Tibial artery (tissue), 4 donors: ENCODE results near the gene C8A.

ENCODE experiments used
- DNase-seq, 2 donors: peaks; one replicate each; pipeline ENCODE4 v3.0.0-alpha.2; 2019
- H3K27ac ChIP-seq, 2 donors: fragments of 200-600 bp; sonication (generic) in 1 of 2; 1 replicate in 1 of 2; 2 replicates in 1 of 2; pipeline ENCODE4 v1.5.1; 2018 to 2019; ENCODE audit warnings: mild to moderate bottlenecking in 1 of 2
- H3K27me3 ChIP-seq, 2 donors: fragments of 200-600 bp; sonication (generic) in 1 of 2; one replicate each; pipeline versions ENCODE4 v1.5.1 to v1.6.0; 2016 to 2019
- H3K36me3 ChIP-seq, 3 donors: fragments of 200-600 bp; sonication (generic) in 2 of 3; one replicate each; pipeline ENCODE4 v1.5.1; 2016 to 2019; ENCODE audit warnings: mild to moderate bottlenecking in 2 of 3
- H3K4me1 ChIP-seq, 4 donors: fragments of 200-600 bp; sonication (generic) in 2 of 4; 1 replicate in 3 of 4; 2 replicates in 1 of 4; pipeline ENCODE4 v1.5.1; 2016 to 2019
- H3K4me3 ChIP-seq, 2 donors: fragments of 200-600 bp; sonication (generic) in 1 of 2; 1 replicate in 1 of 2; 2 replicates in 1 of 2; pipeline ENCODE4 v1.5.1; 2018 to 2019; ENCODE audit warnings: mild to moderate bottlenecking in 2 of 2
- H3K9me3 ChIP-seq, 3 donors: fragments of 200-600 bp; sonication (generic) in 1 of 3; one replicate each; pipeline ENCODE4 v1.5.1; 2016 to 2019
- intact Hi-C: fragments of 100-400 bp; cut with DNase I; formaldehyde crosslinking; loops from one replicate; pipeline ENCODE4 v1.15.0; 2023; ENCODE audit warnings: low total_unique reads
- TF ChIP-seq, protein P1 (sequence below), 2 experiments: fragments of 200-600 bp in 1 of 2; fragments of 450-650 bp in 1 of 2; IDR thresholded peaks; one replicate each; pipeline ENCODE4 v1.5.1; 2017 to 2019; ENCODE audit warnings: antibody characterized with exemption in 2 of 2, mild to moderate bottlenecking in 1 of 2, moderate library complexity in 1 of 2

C8A gene

DNA sequence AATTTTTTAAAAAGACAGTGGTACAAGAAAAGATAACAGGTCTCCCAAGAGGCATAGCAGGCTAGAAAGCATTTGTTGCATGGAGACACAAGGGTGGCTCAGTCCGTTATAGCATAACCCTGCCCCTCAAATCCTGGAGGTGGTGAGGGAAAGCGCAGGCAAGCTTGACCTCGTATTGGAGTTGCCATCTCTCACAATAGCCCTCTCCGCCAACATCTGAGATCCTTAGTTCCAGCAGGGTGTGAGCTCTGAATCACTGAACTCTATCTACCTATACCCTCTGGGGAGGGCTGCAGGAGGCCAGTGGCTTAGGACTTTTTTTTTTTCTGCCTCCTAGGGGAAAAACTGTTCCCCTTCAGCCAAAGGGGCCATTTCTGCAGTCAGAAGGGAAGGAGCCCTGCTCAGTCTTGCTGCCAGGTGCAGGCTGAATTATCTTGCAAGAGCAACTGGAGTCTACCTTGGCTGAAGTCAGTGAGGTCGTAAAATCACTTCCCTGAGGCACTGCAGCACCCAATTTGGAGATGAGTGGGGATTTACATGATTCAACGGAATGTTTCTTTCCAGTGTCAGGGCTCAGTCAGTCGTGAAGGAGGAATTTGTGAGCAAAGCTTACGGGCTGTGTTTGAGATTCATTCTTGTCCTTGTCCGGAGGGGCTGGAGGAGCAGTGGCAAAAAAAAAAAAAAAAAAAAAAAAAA, 17.2 kb upstream of the C8A start:
- intact Hi-C loops, result no loop called here
- Histone ChIP-seq H3K4me1 (peaks cover 0 to under 1% (median 0%) of the 10 kb centered on the region in 4 donors), H3K27me3 (peaks cover 0 to 3% of the 10 kb centered on the region in 2 donors), H3K36me3 (no peaks in the 10 kb centered on the region), H3K4me3 (no peak overlapping the region), H3K27ac (no peak overlapping the region), H3K9me3 (peaks cover 0 to 6% (median 0%) of the 10 kb centered on the region in 3 donors)
- no peak for DNase-seq
- TF ChIP-seq, protein P1, sequence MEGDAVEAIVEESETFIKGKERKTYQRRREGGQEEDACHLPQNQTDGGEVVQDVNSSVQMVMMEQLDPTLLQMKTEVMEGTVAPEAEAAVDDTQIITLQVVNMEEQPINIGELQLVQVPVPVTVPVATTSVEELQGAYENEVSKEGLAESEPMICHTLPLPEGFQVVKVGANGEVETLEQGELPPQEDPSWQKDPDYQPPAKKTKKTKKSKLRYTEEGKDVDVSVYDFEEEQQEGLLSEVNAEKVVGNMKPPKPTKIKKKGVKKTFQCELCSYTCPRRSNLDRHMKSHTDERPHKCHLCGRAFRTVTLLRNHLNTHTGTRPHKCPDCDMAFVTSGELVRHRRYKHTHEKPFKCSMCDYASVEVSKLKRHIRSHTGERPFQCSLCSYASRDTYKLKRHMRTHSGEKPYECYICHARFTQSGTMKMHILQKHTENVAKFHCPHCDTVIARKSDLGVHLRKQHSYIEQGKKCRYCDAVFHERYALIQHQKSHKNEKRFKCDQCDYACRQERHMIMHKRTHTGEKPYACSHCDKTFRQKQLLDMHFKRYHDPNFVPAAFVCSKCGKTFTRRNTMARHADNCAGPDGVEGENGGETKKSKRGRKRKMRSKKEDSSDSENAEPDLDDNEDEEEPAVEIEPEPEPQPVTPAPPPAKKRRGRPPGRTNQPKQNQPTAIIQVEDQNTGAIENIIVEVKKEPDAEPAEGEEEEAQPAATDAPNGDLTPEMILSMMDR (IDR thresholded peaks at IDR 0.05), result no peak

DNA sequence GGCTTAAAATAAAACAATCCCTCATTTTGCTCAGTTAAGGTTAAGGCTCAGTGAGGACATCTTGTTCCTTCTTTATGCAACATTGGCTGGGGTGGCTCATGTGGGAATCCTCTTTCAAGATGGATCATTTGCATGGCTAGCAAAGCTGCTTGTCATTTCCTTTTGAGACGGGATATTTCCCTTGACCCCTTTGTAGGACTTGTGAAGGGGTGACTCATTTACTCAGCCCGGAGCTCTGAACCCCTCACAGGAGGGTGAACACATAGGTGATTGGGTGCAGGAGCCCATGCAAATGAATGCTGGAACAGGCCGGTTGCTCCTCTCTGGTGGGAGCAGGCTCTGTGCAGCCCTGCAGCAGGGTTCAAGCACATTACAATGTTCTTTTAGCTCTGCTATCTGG, 15.8 kb upstream of the C8A start:
- no peak overlapping the region for H3K4me3 ChIP-seq
- no peak overlapping the region for H3K27ac ChIP-seq
- TF ChIP-seq, protein P1 (IDR thresholded peaks at IDR 0.05), result no peak
- no peak for DNase-seq
- H3K9me3 ChIP-seq, result peaks cover 0 to 6% (median 0%) of the 10 kb centered on the region in 3 donors
- intact Hi-C loops, result no loop called here
- no peaks in the 10 kb centered on the region for H3K36me3 ChIP-seq
- peaks cover 0 to 5% of the 10 kb centered on the region in 2 donors for H3K27me3 ChIP-seq
- H3K4me1 ChIP-seq, result no peaks in the 10 kb centered on the region

DNA sequence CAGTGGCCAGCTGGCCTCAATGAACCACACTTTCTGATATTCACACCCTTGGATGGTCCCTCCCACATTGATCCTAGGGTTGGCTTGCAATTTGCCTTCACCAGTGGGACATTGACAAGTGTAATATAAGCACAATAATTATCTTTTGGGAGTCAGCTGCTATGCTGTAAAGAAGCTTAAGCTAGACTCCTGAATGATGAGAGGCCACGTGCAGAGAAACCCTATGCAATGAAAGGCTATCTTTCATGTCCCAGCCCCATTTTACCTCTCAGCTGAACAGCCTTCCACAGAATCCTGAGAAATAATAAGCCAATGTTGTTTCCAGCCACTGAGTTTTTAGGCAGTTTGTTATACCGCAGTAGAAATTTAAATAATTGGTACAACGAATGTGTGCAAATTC, 11.1 kb upstream of the C8A start:
- no peaks in the 10 kb centered on the region for H3K4me1 ChIP-seq
- no peak overlapping the region for H3K27ac ChIP-seq
- no peak overlapping the region for H3K4me3 ChIP-seq
- peaks cover 0 to 6% (median 0%) of the 10 kb centered on the region in 3 donors for H3K9me3 ChIP-seq
- no peaks in the 10 kb centered on the region for H3K36me3 ChIP-seq
- TF ChIP-seq, protein P1 (IDR thresholded peaks at IDR 0.05), result no peak
- intact Hi-C loops, result no loop called here
- peaks cover 0 to 5% of the 10 kb centered on the region in 2 donors for H3K27me3 ChIP-seq
- no peak for DNase-seq

DNA sequence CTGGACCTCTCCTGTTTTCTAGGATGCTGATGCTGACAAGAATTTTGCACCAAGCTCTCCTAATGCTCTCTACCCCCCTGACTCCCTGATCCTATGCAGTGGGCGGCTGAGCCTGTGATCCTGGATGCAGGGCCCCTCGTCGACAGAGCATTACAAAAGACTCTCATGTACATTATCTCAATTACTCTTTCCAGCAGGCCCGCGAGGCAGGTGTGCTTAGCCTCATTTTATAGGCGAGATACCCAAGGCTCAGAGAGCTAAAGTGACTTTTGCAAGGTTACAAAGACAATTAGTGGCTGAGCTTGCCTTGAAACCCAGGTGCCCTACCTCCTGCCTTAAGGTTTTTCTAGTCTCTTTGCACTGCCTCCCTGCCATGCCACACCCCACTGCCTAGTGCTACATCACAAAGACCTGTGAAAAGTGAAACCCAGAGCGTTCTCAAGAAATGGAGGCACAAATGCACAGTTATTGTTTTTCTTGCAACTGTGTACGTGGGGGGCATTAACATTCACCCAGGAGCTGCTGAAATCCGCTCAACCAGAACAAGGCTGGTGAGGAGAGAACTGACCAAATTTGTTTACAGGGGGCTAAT, 10.0 kb upstream of the C8A start:
- H3K4me3 ChIP-seq, result no peak overlapping the region
- peaks cover 0 to 5% of the 10 kb centered on the region in 2 donors for H3K27me3 ChIP-seq
- DNase-seq, result no peak
- intact Hi-C loops, result no loop called here
- TF ChIP-seq, protein P1 (IDR thresholded peaks at IDR 0.05), result no peak
- no peak overlapping the region for H3K27ac ChIP-seq
- peaks cover 0 to under 1% (median 0%) of the 10 kb centered on the region in 3 donors for H3K9me3 ChIP-seq
- H3K36me3 ChIP-seq, result no peaks in the 10 kb centered on the region
- H3K4me1 ChIP-seq, result no peaks in the 10 kb centered on the region

DNA sequence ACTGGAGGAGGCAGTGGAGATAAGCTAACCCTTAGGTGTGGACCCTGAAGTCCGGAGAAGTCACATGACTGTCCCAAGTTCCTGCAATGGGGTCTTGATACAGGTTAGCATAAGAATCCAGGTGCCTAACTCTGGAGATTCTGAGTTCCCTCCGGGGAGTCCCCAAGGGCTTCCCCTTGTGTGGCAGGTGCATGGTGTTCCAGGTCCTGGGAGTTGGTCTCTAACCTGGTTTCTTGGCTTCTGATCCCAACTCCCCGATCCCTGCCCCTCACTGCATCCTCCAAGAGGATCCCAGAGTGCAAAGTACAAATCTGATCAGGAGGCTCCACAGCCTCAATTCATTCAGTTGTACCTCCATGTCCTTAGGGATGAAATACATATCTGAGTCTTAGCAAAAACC, 9.3 kb upstream of the C8A start:
- no peaks in the 10 kb centered on the region for H3K36me3 ChIP-seq
- no peak overlapping the region for H3K27ac ChIP-seq
- H3K9me3 ChIP-seq, result no peaks in the 10 kb centered on the region
- DNase-seq, result no peak
- intact Hi-C loops, result no loop called here
- H3K4me1 ChIP-seq, result no peaks in the 10 kb centered on the region
- no peak overlapping the region for H3K4me3 ChIP-seq
- TF ChIP-seq, protein P1 (IDR thresholded peaks at IDR 0.05), result no peak
- peaks cover 0 to 5% of the 10 kb centered on the region in 2 donors for H3K27me3 ChIP-seq
